Transverse colon (tissue), 4 donors: ENCODE data around the gene PDLIM7. TPM values are rescaled to one million over a fixed set of nuclear protein-coding genes. Genes with fewer than 3 reads are reported as not detected.
A peak's percentile ranks its signal among the peaks of the same experiment; 100 is the strongest.

Source experiments
- DNase-seq: peaks from one replicate; pipeline ENCODE4 v3.0.0-alpha.2; 2019
- H3K27ac ChIP-seq, 4 donors: fragments of 200-600 bp; sonication (generic); 2 replicates each; pipeline ENCODE4 v1.5.1; 2016 to 2018; ENCODE audit warnings: inconsistent platforms in 4 of 4
- H3K27me3 ChIP-seq: fragments of 200-600 bp; sonication (generic); 2 replicates; pipeline ENCODE4 v1.5.1; 2017; ENCODE audit warnings: inconsistent platforms
- H3K36me3 ChIP-seq, 4 donors: fragments of 200-600 bp; sonication (generic); 2 replicates each; pipeline ENCODE4 v1.5.1; 2017 to 2019; ENCODE audit warnings: inconsistent platforms in 4 of 4
- H3K4me1 ChIP-seq, 4 donors: fragments of 200-600 bp; sonication (generic); 2 replicates each; pipeline ENCODE4 v1.5.1; 2017 to 2020; ENCODE audit warnings: inconsistent platforms in 4 of 4
- H3K4me3 ChIP-seq, 4 donors: fragments of 200-600 bp; sonication (generic); 1 replicate in 1 of 4; 2 replicates in 3 of 4; pipeline versions ENCODE4 v1.5.1 to v1.6.1; 2017 to 2019; ENCODE audit warnings: inconsistent platforms in 4 of 4
- H3K9me3 ChIP-seq, 2 donors: fragments of 200-600 bp; sonication (generic); 2 replicates each; pipeline ENCODE4 v1.5.1; 2017 to 2019; ENCODE audit warnings: inconsistent platforms in 2 of 2
- EP300 ChIP-seq: sonication (generic); formaldehyde crosslinking; IDR thresholded peaks from one replicate; pipeline ENCODE4 v1.6.1; 2017; ENCODE audit warnings: antibody characterized with exemption, low read depth
- POLR2A ChIP-seq: fragments of 450-650 bp; IDR thresholded peaks from one replicate; pipeline ENCODE4 v1.6.1; 2016; ENCODE audit warnings: antibody characterized with exemption, mild to moderate bottlenecking, moderate library complexity
- POLR2AphosphoS5 ChIP-seq, 3 donors: sonication (generic); formaldehyde crosslinking; IDR thresholded peaks; one replicate each; pipeline ENCODE4 v1.6.1; 2016; ENCODE audit warnings: antibody characterized with exemption in 3 of 3
- WGBS, 2 donors: methylation state at CpG; one replicate each; pipeline ENCODE4 v1.1.5; 2018; ENCODE audit warnings: low coverage in 1 of 2; 5-methylcytosine and 5-hydroxymethylcytosine counted together
- in situ Hi-C, 4 donors: fragments of 200-750 bp; cut with MboI; loops; one replicate each; pipeline versions ENCODE4 v1.15.0 to v1.15.1; 2017; ENCODE audit warnings: low sequenced_read_pairs in 3 of 4, low pct_ligation_motif_present in 1 of 4, low pct_unique_long_range_greater_than_20kb in 1 of 4
- intact Hi-C: fragments of 100-400 bp; cut with DNase I; formaldehyde crosslinking; loops from one replicate; pipeline ENCODE4 v1.15.1; 2023; ENCODE audit warnings: low total_unique reads
- total RNA-seq, 4 donors: library from RNA; depleted of rRNA; stranded (reverse); fragments of >200 nt; gene quantifications; one replicate each; pipeline ENCODE4 v1.1.0, GENCODE V29; 2016
- TF ChIP-seq, protein P1 (sequence below), 5 experiments: fragments of 200-600 bp in 3 of 5; fragments of 450-650 bp in 2 of 5; sonication (generic) in 3 of 5; IDR thresholded peaks; 1 replicate in 2 of 5; 2 replicates in 3 of 5; pipeline ENCODE4 v1.5.1; 2016 to 2017; ENCODE audit warnings: antibody characterized with exemption in 5 of 5, inconsistent platforms in 3 of 5, mild to moderate bottlenecking in 2 of 5, moderate library complexity in 1 of 5

PDLIM7 gene
- total RNA-seq, 4 donors from 2014 or later, result 52.6 to 256 (median 78.6) TPM

DNA sequence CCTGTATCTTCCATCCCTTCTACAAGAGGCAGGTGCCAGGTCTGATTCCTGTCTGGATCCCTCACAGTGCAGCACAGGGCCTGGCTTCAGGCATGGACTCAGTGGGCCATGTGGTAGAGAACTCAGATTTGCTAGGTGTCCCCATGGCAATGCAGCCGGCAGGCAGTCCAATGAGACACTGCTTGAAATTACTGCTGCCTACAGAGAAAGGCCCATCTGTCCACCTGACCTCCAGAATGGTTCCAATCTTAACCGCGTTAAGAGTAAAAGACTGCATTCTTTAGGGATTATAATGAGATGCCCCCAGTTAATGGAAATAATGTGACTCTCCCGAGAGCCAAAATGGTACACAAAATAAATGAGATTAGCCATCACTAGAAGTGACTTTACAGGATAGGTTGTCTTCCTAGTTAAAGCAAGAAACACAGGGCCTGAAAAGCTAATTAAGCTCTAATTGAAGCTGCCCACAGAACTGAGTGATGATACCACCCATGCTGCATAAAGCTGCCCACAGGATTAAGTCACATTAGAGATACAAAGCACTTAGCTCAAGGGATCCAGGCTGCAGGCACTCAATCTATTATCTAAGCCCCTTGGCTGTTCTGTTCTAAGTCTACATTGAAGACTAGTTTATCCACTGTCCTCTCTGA, 45.5 kb upstream of the PDLIM7 start:
- Histone ChIP-seq H3K27ac (no peak overlapping the region), H3K36me3 (no peaks in the 10 kb centered on the region), H3K27me3 (no peaks in the 10 kb centered on the region), H3K4me1 (peaks cover 11 to 45% (median 17%) of the 10 kb centered on the region in 4 donors), H3K9me3 (no peaks in the 10 kb centered on the region), H3K4me3 (no peak overlapping the region)
- no peak for TF ChIP-seq POLR2A
- 97 to 100% methylated on average over 3 to 4 of the region's 4 CpGs for WGBS, 2 donors
- in situ Hi-C loops, result no loop called here
- DNase-seq, result no peak
- intact Hi-C loops, result no loop called here

DNA sequence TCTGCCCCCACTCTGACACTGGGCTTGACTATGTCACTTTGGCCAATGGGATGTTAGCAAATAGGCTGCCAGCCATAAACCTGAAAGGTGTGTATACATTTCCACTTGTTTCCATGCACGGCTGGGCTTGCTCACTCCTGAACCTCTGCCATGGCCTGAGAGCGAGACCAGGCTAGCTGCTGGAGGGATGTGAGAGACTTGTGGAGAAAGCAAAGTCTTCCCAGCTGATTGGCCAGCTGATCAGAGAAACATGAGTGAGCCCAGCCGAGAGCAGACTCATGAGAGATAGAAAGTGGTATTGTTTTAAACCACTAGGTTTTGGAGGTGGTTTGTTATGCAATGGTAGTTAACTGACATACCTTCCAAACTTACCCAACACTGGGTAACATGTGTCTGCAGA, 43.0 kb upstream of the PDLIM7 start:
- no peak for DNase-seq
- Histone ChIP-seq H3K4me1 (peaks cover 10 to 46% (median 21%) of the 10 kb centered on the region in 4 donors), H3K4me3 (no peak overlapping the region), H3K9me3 (no peaks in the 10 kb centered on the region), H3K36me3 (peaks cover 0 to 14% (median 0%) of the 10 kb centered on the region in 4 donors), H3K27me3 (no peaks in the 10 kb centered on the region), H3K27ac (no peak overlapping the region)
- TF ChIP-seq, protein P1, sequence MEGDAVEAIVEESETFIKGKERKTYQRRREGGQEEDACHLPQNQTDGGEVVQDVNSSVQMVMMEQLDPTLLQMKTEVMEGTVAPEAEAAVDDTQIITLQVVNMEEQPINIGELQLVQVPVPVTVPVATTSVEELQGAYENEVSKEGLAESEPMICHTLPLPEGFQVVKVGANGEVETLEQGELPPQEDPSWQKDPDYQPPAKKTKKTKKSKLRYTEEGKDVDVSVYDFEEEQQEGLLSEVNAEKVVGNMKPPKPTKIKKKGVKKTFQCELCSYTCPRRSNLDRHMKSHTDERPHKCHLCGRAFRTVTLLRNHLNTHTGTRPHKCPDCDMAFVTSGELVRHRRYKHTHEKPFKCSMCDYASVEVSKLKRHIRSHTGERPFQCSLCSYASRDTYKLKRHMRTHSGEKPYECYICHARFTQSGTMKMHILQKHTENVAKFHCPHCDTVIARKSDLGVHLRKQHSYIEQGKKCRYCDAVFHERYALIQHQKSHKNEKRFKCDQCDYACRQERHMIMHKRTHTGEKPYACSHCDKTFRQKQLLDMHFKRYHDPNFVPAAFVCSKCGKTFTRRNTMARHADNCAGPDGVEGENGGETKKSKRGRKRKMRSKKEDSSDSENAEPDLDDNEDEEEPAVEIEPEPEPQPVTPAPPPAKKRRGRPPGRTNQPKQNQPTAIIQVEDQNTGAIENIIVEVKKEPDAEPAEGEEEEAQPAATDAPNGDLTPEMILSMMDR (IDR thresholded peaks at IDR 0.05), result no peak
- TF ChIP-seq EP300 (no peak), POLR2A (no peak)
- in situ Hi-C loops, result no loop called here
- 65% methylated on average over 3 of the region's 3 CpGs; no CpG with 5 or more reads in 1 of the 2 donors for WGBS, 2 donors
- intact Hi-C loops, result no loop called here

DNA sequence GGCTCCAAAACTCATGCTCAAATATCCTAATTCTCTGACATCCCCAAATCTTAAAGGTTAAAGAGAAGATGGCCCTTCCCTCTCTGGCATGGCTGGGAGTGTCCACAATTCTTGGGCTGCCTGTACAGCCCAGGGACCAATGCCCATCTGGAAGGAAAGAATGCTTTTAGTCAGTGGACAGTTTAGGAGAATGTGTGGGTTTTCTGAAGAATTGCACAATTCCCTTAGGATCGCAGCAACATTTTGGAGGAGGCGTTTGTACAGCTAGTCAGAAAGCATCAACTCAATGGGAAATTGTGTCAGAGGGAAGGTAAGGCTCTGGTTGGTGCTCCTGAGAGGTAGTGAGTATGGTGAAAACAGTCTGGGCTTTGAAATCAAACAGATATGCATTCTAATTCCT, 42.0 kb upstream of the PDLIM7 start:
- Histone ChIP-seq H3K9me3 (no peaks in the 10 kb centered on the region), H3K36me3 (peaks cover 0 to 17% (median 0%) of the 10 kb centered on the region in 4 donors), H3K4me3 (no peak overlapping the region), H3K27me3 (no peaks in the 10 kb centered on the region), H3K27ac (peak overlapping the region in 1 of 4 donors; percentile 7), H3K4me1 (peaks cover 5 to 40% (median 21%) of the 10 kb centered on the region in 4 donors)
- WGBS, 2 donors, result 80% methylated on average over 2 of the region's 2 CpGs; no CpG with 5 or more reads in 1 of the 2 donors
- in situ Hi-C loops, result no loop called here
- TF ChIP-seq, protein P1 (IDR thresholded peaks at IDR 0.05), result no peak
- TF ChIP-seq POLR2A (no peak), POLR2AphosphoS5 (IDR thresholded peaks at IDR 0.05) (no peak), EP300 (no peak)
- intact Hi-C loops, result no loop called here
- no peak for DNase-seq

DNA sequence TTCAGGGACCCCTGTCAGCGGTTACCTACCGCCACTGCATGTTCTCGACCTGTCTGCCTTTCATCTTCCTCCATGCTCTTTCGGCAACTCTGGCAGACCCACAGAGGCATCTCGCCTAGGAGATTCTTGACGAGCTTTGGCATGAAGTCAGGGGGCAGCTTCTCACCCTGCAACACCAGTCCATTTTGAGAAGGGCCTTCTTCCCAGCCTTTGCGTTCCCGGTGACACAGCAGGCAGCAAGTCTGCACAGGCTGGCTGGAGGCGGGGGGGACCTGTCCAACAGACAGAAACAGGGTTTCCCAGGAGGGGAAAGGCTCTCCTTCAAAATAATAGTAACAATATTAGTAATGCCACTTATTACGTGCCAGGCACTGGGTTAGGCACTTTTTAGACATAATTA, 41.5 kb upstream of the PDLIM7 start:
- Histone ChIP-seq H3K4me1 (peaks cover 5 to 40% (median 21%) of the 10 kb centered on the region in 4 donors), H3K9me3 (no peaks in the 10 kb centered on the region), H3K27me3 (no peaks in the 10 kb centered on the region), H3K27ac (peak overlapping the region; percentile 45 to 65 (median 54)), H3K36me3 (peaks cover 0 to 22% (median 0%) of the 10 kb centered on the region in 4 donors), H3K4me3 (no peak overlapping the region)
- intact Hi-C loops, result no loop called here
- 67 to 92% methylated on average over 1 to 10 of the region's 10 CpGs for WGBS, 2 donors
- no peak for DNase-seq
- in situ Hi-C loops, result no loop called here
- no peak for TF ChIP-seq EP300
- TF ChIP-seq POLR2A, result no peak
- no peak for TF ChIP-seq POLR2AphosphoS5 (IDR thresholded peaks at IDR 0.05)
- TF ChIP-seq, protein P1 (IDR thresholded peaks at IDR 0.05), result no peak
